Peyer's patch (tissue), 4 donors: ENCODE results near the gene XYLT1. TPM values are rescaled to one million over a fixed set of nuclear protein-coding genes. Genes with fewer than 3 reads are reported as not detected.
A peak's percentile ranks its signal among the peaks of the same experiment; 100 is the strongest.

Source experiments
- DNase-seq, 3 donors: peaks; one replicate each; pipeline ENCODE4 v3.0.0-alpha.2; 2017 to 2019
- H3K27ac ChIP-seq, 4 donors: fragments of 200-600 bp; sonication (generic); one replicate each; pipeline ENCODE4 v1.5.1; 2016 to 2019
- H3K27me3 ChIP-seq, 2 donors: fragments of 200-600 bp; sonication (generic); one replicate each; pipeline ENCODE4 v1.5.1; 2019
- H3K36me3 ChIP-seq, 3 donors: fragments of 200-600 bp; sonication (generic); one replicate each; pipeline ENCODE4 v1.5.1; 2016 to 2019
- H3K4me1 ChIP-seq, 4 donors: fragments of 200-600 bp; sonication (generic); one replicate each; pipeline ENCODE4 v1.5.1; 2016 to 2019
- H3K4me3 ChIP-seq, 4 donors: fragments of 200-600 bp; sonication (generic); 1 replicate in 3 of 4; 2 replicates in 1 of 4; pipeline ENCODE4 v1.5.1; 2016 to 2019; ENCODE audit warnings: mild to moderate bottlenecking in 1 of 4
- H3K9me3 ChIP-seq, 4 donors: fragments of 200-600 bp; sonication (generic); one replicate each; pipeline ENCODE4 v1.5.1; 2016 to 2019; ENCODE audit warnings: mild to moderate bottlenecking in 1 of 4
- POLR2A ChIP-seq, 2 donors: fragments of 450-650 bp; IDR thresholded peaks; one replicate each; pipeline ENCODE4 v1.5.1; 2017; ENCODE audit warnings: antibody characterized with exemption in 2 of 2, mild to moderate bottlenecking in 2 of 2, moderate library complexity in 2 of 2
- total RNA-seq, 4 donors: library from RNA; depleted of rRNA; stranded (reverse); fragments of >200 nt; gene quantifications; one replicate each; pipeline ENCODE4 v1.1.0, GENCODE V29; 2016
- TF ChIP-seq, protein P1 (sequence below), 6 experiments: fragments of 450-650 bp in 4 of 6; fragments of 200-600 bp in 2 of 6; sonication (generic) in 1 of 6; IDR thresholded peaks; one replicate each; pipeline ENCODE4 v1.5.1; 2017 to 2019; ENCODE audit warnings: antibody characterized with exemption in 6 of 6, mild to moderate bottlenecking in 3 of 6, moderate library complexity in 1 of 6

XYLT1 gene
- total RNA-seq, 4 donors from 2014 or later = 18.7 to 42.1 (median 37.7) TPM

- peaks cover 0 to 19% (median 3%) of the 10 kb centered on the region in 4 donors for H3K4me1 ChIP-seq
- peak overlapping the region; percentile 13 to 86 (median 48) for H3K27ac ChIP-seq
Observed at GRCh38 chr16:17312094-17312710, 158.6 kb downstream of the XYLT1 start.

DNA sequence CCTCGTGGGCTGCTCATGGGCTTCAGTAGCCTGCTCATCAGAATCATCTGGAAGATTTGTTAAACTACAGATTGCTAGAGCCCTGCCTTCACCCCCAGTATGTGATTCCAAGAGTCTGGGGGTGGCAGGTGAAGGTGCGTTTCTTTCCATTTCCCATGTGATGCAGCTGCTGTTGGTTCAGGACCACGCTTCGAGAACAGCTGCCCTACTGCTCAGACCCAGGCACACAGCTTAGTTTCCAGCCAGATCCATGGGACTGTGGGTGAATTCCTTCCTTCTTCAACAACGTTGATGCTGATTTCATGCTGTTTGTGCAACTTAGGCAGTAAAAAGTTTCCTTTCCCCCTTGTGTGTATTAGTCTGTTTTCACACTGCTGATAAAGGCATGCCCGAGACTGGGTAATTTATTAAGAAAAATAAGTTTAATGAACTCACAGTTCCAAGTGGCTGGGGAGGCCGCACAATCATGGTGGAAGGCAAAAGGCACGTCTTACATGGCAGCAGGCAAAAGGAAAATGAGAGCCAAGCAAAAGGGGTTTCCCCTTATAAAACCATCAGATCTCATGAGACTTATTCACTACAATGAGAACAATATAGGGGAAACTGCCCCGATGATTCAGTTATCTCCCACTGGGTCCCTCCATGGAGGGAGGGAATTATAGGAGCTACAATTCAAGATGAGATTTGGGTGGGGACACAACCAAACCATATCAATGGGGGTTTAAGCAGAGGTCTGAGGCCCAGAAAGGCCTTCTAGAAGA, 159.2 kb downstream of the XYLT1 start:
- no peak for DNase-seq
- Histone ChIP-seq H3K4me1 (peaks cover 0 to 19% (median 3%) of the 10 kb centered on the region in 4 donors), H3K9me3 (no peaks in the 10 kb centered on the region), H3K36me3 (no peaks in the 10 kb centered on the region), H3K4me3 (no peak overlapping the region), H3K27me3 (no peaks in the 10 kb centered on the region), H3K27ac (peak overlapping the region in 3 of 4 donors; percentile 13 to 86 (median 66))
- TF ChIP-seq, protein P1, sequence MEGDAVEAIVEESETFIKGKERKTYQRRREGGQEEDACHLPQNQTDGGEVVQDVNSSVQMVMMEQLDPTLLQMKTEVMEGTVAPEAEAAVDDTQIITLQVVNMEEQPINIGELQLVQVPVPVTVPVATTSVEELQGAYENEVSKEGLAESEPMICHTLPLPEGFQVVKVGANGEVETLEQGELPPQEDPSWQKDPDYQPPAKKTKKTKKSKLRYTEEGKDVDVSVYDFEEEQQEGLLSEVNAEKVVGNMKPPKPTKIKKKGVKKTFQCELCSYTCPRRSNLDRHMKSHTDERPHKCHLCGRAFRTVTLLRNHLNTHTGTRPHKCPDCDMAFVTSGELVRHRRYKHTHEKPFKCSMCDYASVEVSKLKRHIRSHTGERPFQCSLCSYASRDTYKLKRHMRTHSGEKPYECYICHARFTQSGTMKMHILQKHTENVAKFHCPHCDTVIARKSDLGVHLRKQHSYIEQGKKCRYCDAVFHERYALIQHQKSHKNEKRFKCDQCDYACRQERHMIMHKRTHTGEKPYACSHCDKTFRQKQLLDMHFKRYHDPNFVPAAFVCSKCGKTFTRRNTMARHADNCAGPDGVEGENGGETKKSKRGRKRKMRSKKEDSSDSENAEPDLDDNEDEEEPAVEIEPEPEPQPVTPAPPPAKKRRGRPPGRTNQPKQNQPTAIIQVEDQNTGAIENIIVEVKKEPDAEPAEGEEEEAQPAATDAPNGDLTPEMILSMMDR (IDR thresholded peaks at IDR 0.05) = no peak
- TF ChIP-seq POLR2A (IDR thresholded peaks at IDR 0.05) = no peak

More at GRCh38 chr16:17312094-17312710, 158.6 kb downstream of the XYLT1 start:
- no peaks in the 10 kb centered on the region for H3K36me3 ChIP-seq
- TF ChIP-seq, protein P1 (IDR thresholded peaks at IDR 0.05) = no peak
- no peak for TF ChIP-seq POLR2A (IDR thresholded peaks at IDR 0.05)
- H3K9me3 ChIP-seq = no peaks in the 10 kb centered on the region
- no peak overlapping the region for H3K4me3 ChIP-seq
- peak in 2 of 3 donors; percentile 85 to 86 for DNase-seq
- no peaks in the 10 kb centered on the region for H3K27me3 ChIP-seq

- no peaks in the 10 kb centered on the region for H3K27me3 ChIP-seq
- peak overlapping the region in 1 of 4 donors; percentile 0 for H3K27ac ChIP-seq
- TF ChIP-seq POLR2A (IDR thresholded peaks at IDR 0.05) = no peak
- TF ChIP-seq, protein P1 (IDR thresholded peaks at IDR 0.05) = no peak
- no peaks in the 10 kb centered on the region for H3K9me3 ChIP-seq
- no peaks in the 10 kb centered on the region for H3K36me3 ChIP-seq
- H3K4me3 ChIP-seq = no peak overlapping the region
- no peak for DNase-seq
- peaks cover 0 to 30% (median 5%) of the 10 kb centered on the region in 4 donors for H3K4me1 ChIP-seq
Observed at GRCh38 chr16:17309510-17309909, 161.2 kb downstream of the XYLT1 start.

DNA sequence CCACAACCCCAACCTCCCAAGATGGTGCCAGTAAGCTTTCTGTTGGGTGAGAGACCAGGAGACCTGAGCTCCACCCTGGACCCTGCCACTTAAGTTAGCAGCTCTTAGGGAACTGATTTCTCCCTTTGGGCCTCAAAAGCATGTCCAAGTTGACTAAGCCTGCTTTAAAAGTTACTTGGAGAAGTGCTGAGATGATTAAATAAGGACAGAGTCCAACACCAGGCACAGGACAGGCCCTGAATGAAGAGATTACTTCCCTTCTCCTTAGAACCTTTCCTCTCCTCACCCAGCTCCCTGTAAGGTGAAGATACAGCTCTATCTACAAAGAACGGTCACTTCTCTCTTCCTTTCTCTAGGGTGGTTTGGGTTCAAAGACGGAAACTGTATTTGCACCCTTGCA, 162.6 kb downstream of the XYLT1 start:
- peaks cover 0 to 42% (median 9%) of the 10 kb centered on the region in 4 donors for H3K4me1 ChIP-seq
- no peak overlapping the region for H3K27ac ChIP-seq
- TF ChIP-seq POLR2A (IDR thresholded peaks at IDR 0.05) = no peak
- no peaks in the 10 kb centered on the region for H3K9me3 ChIP-seq
- H3K36me3 ChIP-seq = no peaks in the 10 kb centered on the region
- no peak overlapping the region for H3K4me3 ChIP-seq
- no peak for DNase-seq
- H3K27me3 ChIP-seq = no peaks in the 10 kb centered on the region

DNA sequence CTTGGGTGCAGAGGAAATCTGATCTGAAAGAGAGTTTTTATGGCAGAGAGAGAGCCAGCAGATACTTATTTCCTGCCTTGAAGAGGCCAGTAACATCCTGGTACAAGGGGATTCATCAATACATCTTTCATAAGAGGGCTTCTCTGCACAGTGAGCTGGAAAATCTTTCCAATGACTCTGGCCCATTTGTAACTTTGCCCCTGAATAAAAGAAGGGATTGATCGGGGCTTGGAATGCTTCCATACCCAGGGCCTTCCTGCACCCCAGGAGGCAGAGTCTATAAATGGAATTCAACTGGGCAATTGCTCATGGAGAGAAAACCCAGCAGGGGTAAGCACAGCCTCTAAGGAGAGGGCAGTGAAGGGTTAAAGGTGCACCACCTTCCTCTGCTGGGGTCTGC, 163.3 kb downstream of the XYLT1 start:
- no peak for DNase-seq
- peaks cover 2 to 42% (median 13%) of the 10 kb centered on the region in 4 donors for H3K4me1 ChIP-seq
- H3K27ac ChIP-seq = no peak overlapping the region

More for the DNA sequence above, 163.3 kb downstream of the XYLT1 start:
- TF ChIP-seq POLR2A (IDR thresholded peaks at IDR 0.05) = no peak
- TF ChIP-seq, protein P1 (IDR thresholded peaks at IDR 0.05) = no peak
- H3K9me3 ChIP-seq = no peaks in the 10 kb centered on the region
- H3K4me3 ChIP-seq = no peak overlapping the region
- no peaks in the 10 kb centered on the region for H3K27me3 ChIP-seq
- H3K36me3 ChIP-seq = no peaks in the 10 kb centered on the region
